NCI-H82 treated with DMSO at 0.1 percent for 48 hours (cell line): Measurements from ENCODE around the gene ACTN4.
A peak's percentile ranks its signal among the peaks of the same experiment; 100 is the strongest.

Experiments
- DNase-seq: peaks from one replicate; lab custom pipeline; 2025; ENCODE audit not compliant: unreplicated experiment; lab: John Stamatoyannopoulos, UW

Gene ACTN4

GRCh38 chr19:38722947-38723605, 75.6 kb downstream of the ACTN4 start:
- DNase-seq: no peak

DNA sequence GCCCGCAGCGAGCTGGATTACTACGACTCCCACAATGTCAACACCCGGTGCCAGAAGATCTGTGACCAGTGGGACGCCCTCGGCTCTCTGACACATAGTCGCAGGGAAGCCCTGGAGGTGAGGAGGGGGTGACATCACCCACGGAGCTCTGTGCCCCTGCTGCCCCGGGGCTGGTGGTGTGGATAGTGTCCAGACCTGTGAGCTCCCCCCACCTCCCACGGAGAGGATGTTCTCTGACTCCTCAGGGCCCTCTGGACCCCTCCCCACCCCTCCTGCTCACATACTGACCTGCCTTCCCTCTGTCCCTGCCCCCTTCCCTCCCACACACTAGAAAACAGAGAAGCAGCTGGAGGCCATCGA, 76.1 kb downstream of the ACTN4 start:
- DNase-seq: no peak

DNA sequence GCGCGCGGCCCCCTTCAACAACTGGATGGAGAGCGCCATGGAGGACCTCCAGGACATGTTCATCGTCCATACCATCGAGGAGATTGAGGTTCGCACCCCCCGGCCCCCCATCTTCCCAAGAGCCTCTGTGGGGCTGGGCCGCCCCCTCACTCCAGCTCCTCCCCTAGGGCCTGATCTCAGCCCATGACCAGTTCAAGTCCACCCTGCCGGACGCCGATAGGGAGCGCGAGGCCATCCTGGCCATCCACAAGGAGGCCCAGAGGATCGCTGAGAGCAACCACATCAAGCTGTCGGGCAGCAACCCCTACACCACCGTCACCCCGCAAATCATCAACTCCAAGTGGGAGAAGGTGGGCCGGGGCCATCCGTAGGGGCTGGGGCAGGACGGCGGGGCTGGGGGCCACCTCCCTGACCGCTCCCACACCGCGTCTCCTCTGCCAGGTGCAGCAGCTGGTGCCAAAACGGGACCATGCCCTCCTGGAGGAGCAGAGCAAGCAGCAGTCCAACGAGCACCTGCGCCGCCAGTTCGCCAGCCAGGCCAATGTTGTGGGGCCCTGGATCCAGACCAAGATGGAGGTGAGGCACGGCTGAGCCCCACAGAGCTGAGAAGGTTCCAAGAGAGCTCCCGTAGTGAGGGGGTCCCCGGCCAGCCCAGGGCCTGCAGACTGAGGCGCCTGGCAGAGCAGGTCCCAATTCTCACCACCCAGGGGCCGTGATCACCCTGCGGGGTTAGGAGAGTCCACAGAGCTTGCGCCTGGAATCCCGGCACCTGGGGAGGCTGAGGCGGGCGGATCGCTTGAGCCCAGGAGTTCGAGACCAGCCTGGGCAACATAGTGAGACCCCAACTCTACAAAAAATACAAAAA, 76.8 kb downstream of the ACTN4 start:
- no peak for DNase-seq

GRCh38 chr19:38725469-38726283, 78.2 kb downstream of the ACTN4 start:
- no peak for DNase-seq

DNA sequence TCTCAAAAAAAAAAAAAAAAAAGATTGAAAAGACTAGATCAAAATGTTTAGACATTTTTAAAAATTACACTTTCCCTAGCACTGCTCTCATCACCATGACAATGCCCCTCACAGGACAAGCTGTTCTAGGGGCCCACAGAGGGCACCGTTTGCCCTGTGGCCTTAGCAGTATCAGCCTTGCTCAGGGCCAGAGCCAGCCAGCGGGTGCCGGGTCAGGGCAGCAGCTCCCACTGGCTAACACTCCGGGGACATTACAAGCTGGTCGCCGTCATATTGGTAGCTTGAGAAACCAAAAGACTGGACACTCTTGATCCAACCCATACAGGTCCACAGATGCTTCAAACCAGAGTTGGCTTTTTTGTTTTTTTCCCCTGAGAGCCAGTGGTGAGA, 78.8 kb downstream of the ACTN4 start:
- no peak for DNase-seq

- no peak for DNase-seq
These were observed 79.4 kb downstream of the ACTN4 start for GRCh38 chr19:38726761-38727301.

GRCh38 chr19:38727306-38727867, 79.9 kb downstream of the ACTN4 start:
- DNase-seq: no peak

DNA sequence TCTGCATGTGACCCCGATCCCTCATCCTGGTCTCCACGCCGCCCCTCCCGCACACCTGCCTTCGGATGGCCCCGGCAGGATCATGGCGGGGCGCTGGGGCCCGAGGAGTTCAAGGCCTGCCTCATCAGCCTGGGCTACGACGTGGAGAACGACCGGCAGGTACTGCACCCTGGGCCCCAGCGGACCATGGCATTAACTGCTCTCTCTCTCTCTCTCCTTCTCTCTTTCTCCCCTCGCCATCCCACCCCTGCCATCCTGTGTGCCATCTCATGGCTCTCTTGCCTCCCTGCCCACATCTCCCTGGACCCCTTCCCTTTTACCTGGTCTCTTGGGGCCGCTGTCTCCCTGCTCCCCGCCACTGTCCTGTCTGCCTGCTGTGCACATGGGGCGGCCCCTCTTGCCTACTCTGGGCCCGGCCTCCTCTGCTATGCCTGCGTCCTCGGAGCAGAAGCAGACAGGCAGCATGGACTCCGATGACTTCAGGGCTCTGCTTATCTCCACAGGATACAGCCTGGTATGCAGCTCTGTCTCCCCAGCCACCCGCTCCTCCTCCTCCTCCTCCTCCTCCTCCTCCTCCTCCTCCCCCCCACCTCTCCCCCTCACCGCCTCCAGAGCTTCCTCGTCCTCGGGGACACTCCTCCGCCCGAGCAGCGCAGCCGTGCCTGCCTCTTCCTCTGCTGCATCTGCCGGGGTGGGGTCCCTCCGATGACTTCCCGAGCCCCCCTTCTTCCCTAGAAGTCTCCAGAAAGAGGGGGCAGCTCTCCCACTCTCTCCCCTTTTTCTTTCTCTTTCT, 80.6 kb downstream of the ACTN4 start:
- DNase-seq: no peak

DNA sequence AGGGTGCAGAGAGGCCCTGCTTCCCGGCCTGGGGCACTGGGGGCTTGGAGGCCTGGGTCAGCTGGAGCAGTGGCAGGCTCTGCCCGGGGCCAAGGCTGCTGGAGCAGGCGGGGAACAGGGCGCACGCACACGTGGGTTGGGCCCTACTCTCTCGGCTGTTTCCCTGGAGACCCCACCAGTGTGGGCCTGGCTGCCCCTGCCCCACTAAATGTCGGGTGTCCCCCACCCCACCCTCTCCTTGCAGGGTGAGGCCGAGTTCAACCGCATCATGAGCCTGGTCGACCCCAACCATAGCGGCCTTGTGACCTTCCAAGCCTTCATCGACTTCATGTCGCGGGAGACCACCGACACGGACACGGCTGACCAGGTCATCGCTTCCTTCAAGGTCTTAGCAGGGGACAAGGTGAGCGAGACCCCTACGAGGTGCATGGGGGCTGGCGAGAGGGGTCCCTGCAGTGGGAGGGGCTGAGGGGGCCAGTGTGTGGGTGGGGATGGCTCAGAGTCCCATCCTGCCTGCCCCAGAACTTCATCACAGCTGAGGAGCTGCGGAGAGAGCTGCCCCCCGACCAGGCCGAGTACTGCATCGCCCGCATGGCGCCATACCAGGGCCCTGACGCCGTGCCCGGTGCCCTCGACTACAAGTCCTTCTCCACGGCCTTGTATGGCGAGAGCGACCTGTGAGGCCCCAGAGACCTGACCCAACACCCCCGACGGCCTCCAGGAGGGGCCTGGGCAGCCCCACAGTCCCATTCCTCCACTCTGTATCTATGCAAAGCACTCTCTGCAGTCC, 81.5 kb downstream of the ACTN4 start:
- no peak for DNase-seq

- peak; percentile 24 for DNase-seq
These were observed 82.4 kb downstream of the ACTN4 start for GRCh38 chr19:38729653-38730469.

- no peak for DNase-seq
These were observed 83.0 kb downstream of the ACTN4 start for GRCh38 chr19:38730470-38730730.

- DNase-seq: no peak
These were observed 83.5 kb downstream of the ACTN4 start for GRCh38 chr19:38730731-38731589.

- DNase-seq: no peak
These were observed 84.3 kb downstream of the ACTN4 start for GRCh38 chr19:38731654-38732301.

DNA sequence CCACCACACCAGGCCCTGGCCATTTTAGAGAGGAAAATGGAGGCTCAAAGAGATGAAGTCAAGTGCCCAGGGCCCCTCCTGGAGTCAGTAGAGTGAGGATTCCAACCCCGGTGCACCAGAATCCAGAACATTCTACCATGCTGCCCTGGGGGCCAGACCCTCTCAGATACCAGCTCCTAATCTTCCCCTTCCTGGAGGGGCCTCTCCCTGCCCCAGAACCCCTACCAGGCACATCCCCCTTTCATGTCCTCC, 85.7 kb downstream of the ACTN4 start:
- no peak for DNase-seq

- no peak for DNase-seq
These were observed 86.2 kb downstream of the ACTN4 start for GRCh38 chr19:38733493-38734175.

GRCh38 chr19:38734176-38734425, 86.7 kb downstream of the ACTN4 start:
- DNase-seq: no peak

DNA sequence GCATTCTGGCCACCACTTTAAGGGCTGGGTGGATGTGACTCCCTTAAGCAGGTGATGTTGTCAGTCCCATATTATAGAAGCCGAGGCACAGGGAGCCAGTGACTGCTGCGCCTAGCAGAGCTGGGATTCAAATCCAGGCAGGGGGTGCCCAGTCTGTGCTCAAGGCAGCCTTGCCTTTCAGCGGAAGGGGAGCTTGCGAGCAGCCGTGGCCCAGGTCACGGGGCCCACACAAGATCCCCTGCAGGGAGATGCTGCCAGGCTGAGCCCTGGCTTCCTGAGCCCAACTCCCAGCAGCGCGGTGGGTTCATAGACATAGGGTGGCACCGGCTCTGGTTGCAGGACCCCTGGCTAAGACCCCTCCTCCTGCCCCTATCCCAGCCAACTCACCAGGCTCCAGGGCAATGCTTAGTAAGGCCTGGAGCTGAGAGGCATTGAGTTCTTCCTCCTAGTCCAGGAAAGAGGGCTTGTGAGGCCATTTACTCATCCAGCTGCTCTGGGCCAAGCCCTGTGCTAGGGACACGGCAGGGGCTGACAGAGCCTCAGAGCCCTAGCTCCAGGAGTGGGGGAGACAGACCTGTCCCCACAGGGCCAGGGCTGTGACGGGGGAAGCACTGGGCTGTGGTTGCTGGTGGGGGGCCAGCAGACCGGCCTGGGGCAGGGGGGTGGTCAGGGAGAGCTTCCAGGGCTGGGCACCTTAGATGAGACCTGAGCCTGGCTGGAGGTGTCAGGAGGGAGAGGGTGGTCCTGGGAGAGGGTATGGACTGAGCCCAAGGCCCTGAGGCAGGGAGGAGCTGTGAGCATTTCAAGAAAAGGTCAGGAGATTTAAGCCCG, 87.2 kb downstream of the ACTN4 start:
- DNase-seq: no peak
